ENCODE measurements around the gene TRABD2B. TPM values are rescaled to one million over a fixed set of nuclear protein-coding genes. Genes with fewer than 3 reads are reported as not detected.

TRABD2B gene
- total RNA-seq, 1 donor from 2014 or later = 1.4 TPM

DNA sequence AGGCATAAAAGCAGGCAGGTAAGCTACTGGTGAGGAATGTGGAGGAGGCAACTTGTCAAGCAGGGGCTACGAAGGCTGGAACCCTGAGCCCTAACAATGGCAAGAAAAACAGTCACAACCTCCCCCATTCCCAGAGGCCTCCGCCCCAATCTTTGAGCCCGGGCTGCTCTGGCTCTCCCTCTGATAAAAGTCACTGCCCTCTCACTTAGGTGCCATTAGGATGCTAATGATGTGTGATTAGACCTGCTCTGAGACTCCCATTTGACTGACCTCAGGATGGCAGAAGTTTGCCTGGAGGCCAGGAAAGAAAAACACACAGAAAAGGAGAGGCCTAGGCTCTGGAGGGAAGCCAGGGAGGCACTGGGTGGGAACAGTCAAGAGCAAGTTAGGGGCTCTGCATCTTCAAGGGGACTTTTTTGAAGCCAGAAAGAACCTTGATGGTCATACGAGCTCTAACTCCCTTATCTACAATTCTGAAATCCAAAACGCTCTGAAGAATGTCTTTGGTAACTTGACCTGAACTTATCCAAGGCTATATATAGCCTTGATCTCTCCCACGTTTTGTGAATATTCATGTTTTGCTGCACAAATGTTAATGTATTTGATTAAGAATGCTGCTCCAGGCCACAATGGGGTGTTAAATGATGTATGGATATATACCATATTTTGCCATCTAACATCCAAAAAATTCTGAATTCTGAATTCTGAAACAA is 98.9 kb downstream of the TRABD2B start:
- H3K36me3 ChIP-seq = no peaks in the 10 kb centered on the region
- peaks cover 12% of the 10 kb centered on the region for H3K4me1 ChIP-seq
- no peak overlapping the region for H3K4me3 ChIP-seq
- intact Hi-C loops (cut with micrococcal nuclease) = no loop called here
- peaks cover 11% of the 10 kb centered on the region for H3K27me3 ChIP-seq (ENCODE audit: low read depth)
- H3K9me3 ChIP-seq (replicated peaks) = no peaks in the 10 kb centered on the region
- TF ChIP-seq, protein P1, sequence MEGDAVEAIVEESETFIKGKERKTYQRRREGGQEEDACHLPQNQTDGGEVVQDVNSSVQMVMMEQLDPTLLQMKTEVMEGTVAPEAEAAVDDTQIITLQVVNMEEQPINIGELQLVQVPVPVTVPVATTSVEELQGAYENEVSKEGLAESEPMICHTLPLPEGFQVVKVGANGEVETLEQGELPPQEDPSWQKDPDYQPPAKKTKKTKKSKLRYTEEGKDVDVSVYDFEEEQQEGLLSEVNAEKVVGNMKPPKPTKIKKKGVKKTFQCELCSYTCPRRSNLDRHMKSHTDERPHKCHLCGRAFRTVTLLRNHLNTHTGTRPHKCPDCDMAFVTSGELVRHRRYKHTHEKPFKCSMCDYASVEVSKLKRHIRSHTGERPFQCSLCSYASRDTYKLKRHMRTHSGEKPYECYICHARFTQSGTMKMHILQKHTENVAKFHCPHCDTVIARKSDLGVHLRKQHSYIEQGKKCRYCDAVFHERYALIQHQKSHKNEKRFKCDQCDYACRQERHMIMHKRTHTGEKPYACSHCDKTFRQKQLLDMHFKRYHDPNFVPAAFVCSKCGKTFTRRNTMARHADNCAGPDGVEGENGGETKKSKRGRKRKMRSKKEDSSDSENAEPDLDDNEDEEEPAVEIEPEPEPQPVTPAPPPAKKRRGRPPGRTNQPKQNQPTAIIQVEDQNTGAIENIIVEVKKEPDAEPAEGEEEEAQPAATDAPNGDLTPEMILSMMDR (IDR thresholded peaks at IDR 0.05; ENCODE audit: borderline replicate concordance) = no peak
- DNase-seq = no peak
- H3K27ac ChIP-seq (replicated peaks) = no peak overlapping the region

DNA sequence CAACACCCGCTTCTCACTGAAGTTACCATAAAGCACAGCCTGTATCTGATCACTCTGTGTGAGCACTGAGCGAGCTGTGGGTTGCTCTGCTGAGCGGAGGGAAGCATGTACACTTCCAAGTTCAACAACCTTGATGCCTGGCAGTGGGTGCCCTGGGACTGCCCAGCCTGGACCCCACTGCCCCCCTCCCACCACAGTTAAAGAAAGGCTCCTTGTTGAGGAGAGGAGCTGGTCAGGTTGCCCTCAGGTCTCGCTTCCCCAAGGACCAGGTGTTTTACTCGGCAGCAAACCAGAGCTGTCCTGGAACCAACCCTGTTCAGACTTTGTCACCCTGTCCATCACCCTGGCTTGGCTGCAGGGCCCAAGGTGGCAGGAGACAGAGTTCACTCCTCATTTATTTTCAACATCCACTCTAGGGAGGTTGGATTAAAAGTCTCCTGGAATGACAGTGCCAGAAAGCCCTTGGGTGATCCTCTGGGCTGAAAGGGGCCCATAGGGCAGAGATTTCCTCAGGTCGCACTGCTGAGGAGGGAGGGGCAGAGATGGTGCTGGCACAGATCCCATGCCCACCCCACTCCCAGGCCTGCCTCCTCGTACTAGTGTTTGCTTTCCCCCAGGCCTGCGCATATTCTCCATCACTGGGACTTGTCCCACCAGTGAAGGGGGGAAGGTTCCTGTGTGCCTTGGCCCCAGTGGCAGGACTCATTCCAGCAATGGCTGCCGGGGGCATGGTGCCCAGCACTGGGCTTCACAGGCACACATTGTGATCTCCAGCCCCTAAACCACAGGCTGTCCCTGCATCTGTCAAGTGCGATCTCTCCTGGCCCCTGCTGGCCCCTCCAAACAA is 101.7 kb downstream of the TRABD2B start:
- Histone ChIP-seq H3K4me3 (no peak overlapping the region), H3K36me3 (no peaks in the 10 kb centered on the region), H3K27me3 (ENCODE audit: low read depth) (peaks cover 11% of the 10 kb centered on the region), H3K4me1 (peaks cover 12% of the 10 kb centered on the region), H3K9me3 (replicated peaks) (no peaks in the 10 kb centered on the region), H3K27ac (replicated peaks) (no peak overlapping the region)
- intact Hi-C loops (cut with micrococcal nuclease) = no loop called here
- TF ChIP-seq, protein P1 (IDR thresholded peaks at IDR 0.05; ENCODE audit: borderline replicate concordance) = no peak
- DNase-seq = no peak

DNA sequence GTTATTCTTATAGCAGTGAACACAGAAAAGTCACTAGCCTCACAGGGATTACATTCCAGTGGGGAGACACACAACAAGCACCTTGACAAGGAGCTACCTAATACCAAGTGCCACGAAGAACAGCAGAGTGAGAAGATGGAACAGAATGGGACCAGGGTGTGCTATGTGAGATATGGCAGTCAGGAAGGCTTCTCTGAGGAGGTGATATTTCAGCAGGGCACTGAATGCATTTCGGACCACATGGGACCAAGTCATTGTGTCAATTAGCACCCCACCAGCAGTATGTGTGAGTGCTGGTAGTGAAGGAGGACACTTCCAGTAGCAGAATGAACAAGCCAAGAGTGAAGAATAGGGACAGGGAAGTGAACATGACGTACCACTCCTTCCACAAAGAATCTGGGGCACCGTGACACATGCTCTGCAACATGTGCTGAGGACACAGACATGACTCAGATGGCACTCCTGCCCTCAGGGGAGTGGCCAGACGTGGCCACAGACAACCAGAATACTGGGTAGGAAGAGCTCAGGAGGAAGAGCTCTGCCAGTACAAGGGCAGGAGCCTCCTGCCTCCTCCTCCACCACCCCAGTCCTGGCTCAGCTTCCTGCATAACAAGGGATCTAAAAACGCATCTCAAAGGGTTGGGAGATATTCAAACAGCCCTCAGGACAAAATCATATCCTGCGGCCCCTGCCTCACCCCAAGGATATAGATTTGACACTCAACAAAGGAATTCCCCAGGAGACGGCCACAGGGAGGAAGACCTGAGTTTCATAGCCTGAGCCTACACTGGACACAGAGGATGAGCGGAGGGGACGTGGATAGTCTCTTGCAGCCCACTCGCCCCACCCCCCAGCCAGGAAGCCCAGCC is 102.5 kb downstream of the TRABD2B start:
- TF ChIP-seq, protein P1 (IDR thresholded peaks at IDR 0.05; ENCODE audit: borderline replicate concordance) = no peak
- peaks cover 11% of the 10 kb centered on the region for H3K27me3 ChIP-seq (ENCODE audit: low read depth)
- H3K4me1 ChIP-seq = peaks cover 12% of the 10 kb centered on the region
- DNase-seq = no peak
- no peak overlapping the region for H3K27ac ChIP-seq (replicated peaks)
- no peaks in the 10 kb centered on the region for H3K36me3 ChIP-seq
- intact Hi-C loops (cut with micrococcal nuclease) = no loop called here
- H3K9me3 ChIP-seq (replicated peaks) = no peaks in the 10 kb centered on the region
- H3K4me3 ChIP-seq = no peak overlapping the region

DNA sequence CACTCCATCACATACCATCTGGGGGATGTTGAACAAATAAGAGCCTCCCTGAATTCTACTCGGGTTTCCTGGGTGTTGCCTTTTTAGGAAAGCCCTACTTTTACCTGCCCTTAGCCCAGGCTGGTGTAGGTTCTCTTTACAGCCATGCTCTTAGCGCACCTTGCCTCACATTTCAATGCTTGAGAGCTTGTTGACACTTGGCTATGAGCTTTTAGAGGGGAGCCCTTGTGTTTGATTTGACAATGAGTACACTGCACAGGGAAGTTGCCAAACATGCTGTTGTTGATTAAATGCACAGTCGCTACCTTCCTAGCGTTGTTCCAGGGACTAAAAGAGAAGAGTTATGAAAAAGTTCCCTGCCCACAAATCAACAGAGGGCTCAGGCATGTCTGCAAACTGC is 103.8 kb downstream of the TRABD2B start:
- H3K27ac ChIP-seq (replicated peaks) = no peak overlapping the region
- H3K9me3 ChIP-seq (replicated peaks) = no peaks in the 10 kb centered on the region
- peaks cover 11% of the 10 kb centered on the region for H3K27me3 ChIP-seq (ENCODE audit: low read depth)
- peaks cover 9% of the 10 kb centered on the region for H3K4me1 ChIP-seq
- TF ChIP-seq, protein P1 (IDR thresholded peaks at IDR 0.05; ENCODE audit: borderline replicate concordance) = no peak
- intact Hi-C loops (cut with micrococcal nuclease) = no loop called here
- no peaks in the 10 kb centered on the region for H3K36me3 ChIP-seq
- no peak overlapping the region for H3K4me3 ChIP-seq
- no peak for DNase-seq

DNA sequence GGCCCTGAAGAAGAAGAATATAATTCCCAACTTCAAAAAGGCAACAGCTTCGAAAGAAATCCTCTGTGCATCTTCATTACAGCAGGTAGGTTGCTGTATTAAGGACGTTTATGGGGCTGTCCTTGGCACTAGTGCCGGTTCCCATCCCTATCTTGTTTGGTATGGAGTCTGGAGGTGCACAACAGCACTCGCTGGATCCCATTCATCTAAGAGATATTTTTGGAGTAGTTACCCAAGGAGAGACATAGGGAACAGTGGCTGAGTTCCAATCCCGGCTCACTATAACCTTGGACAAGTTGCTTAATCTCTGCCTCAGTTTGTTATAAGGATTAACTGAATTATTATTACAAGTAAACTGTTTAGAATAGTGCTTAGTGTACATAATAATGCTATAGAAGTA is 106.4 kb downstream of the TRABD2B start:
- no peak overlapping the region for H3K4me3 ChIP-seq
- no peaks in the 10 kb centered on the region for H3K36me3 ChIP-seq
- no peak overlapping the region for H3K27ac ChIP-seq (replicated peaks)
- intact Hi-C loops (cut with micrococcal nuclease) = no loop called here
- H3K9me3 ChIP-seq (replicated peaks) = no peaks in the 10 kb centered on the region
- peaks cover 7% of the 10 kb centered on the region for H3K27me3 ChIP-seq (ENCODE audit: low read depth)
- peaks cover 5% of the 10 kb centered on the region for H3K4me1 ChIP-seq
- TF ChIP-seq, protein P1 (IDR thresholded peaks at IDR 0.05; ENCODE audit: borderline replicate concordance) = no peak
- DNase-seq = no peak
